Measurements from ENCODE around the gene STOML3. TPM values are rescaled to one million over a fixed set of nuclear protein-coding genes. Genes with fewer than 3 reads are reported as not detected.

The STOML3 gene
- total RNA-seq, 4 donors from 2014 or later = not detected

DNA sequence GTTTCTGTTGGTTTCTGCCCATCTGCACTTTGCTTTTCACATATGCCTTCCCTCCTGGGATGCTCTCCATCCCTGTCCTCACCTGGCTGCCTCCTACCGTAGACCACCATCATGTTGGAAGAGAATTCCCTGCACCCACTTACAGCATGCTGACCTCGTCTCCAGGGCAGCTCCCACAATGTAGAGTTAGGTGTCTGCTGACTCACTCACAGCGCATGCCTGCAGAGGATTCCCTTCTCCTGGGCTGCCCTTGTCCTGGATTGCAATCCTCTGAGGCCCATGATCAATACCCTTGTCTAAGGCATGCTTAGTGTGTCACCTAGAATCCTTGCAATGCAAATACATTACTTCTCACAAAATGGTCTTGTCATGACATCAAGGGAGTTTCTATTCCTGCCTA lies 43.6 kb downstream of the STOML3 start:
- TF ChIP-seq, protein P1, sequence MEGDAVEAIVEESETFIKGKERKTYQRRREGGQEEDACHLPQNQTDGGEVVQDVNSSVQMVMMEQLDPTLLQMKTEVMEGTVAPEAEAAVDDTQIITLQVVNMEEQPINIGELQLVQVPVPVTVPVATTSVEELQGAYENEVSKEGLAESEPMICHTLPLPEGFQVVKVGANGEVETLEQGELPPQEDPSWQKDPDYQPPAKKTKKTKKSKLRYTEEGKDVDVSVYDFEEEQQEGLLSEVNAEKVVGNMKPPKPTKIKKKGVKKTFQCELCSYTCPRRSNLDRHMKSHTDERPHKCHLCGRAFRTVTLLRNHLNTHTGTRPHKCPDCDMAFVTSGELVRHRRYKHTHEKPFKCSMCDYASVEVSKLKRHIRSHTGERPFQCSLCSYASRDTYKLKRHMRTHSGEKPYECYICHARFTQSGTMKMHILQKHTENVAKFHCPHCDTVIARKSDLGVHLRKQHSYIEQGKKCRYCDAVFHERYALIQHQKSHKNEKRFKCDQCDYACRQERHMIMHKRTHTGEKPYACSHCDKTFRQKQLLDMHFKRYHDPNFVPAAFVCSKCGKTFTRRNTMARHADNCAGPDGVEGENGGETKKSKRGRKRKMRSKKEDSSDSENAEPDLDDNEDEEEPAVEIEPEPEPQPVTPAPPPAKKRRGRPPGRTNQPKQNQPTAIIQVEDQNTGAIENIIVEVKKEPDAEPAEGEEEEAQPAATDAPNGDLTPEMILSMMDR (IDR thresholded peaks at IDR 0.05; ENCODE audit: low read depth) = no peak

DNA sequence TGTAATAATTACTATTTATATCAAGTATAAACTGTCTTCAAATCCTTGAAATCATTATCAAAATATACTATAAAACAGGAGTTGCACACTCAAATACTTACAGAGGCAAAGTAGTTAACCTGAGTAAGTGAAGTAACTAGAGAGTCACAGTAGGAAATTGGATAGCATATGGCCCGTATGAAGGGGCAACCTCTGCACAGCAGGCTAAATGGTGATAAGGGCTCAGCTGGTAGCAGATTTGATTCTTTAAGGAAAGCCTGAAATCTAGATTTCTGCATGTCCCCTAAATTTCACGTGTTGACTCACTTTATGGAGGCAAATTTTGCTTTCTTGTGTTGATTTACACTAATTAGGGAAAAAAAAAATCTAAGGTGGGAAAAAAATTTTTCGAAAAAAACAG lies 46.4 kb downstream of the STOML3 start:
- TF ChIP-seq, protein P1 (IDR thresholded peaks at IDR 0.05; ENCODE audit: low read depth) = no peak

DNA sequence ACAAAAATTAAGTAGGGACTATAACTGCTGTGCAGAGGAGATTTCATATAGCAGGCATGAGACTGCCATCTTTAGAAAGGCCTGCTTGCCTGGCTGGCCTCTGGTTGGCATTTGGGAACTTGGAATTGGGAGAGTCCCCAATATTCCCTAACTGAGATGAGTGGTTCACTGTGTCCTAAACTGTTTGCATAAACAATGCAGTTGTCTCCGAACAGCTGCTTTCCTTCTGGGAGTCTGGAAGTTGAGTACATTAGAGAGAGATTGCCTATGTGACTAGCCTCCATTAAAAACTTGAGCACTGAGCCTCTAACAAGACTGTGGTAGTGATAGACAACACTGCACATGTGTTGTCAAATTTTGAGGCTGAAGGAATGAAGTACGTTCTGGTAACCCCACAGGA lies 47.4 kb downstream of the STOML3 start:
- TF ChIP-seq, protein P1 (IDR thresholded peaks at IDR 0.05; ENCODE audit: low read depth) = no peak

DNA sequence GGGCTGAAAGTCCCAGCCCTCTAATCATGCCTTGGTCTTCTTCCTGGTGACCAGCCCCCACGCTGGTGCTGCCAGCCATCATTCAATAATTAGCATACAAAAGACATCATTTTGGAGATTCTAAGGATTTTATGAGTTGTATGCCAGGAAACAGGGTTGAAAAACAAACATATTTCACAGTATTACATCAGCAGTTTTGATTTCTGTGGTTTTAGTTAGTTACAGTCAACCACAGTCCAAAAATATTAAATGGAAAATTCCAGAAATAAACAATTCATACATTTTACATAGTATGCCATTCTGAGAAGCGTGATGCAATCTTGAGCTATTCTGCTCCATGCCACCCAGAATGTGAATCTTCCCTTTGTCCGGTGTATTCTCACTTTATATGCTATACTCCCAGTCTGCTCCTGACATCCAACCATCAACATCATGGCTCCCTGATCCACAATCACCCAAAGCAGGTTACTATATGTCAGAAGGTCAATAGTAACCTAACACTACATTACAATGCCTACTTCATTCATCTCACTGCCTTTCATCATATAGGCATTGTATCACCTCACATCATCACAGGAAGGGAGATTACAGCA lies 49.2 kb downstream of the STOML3 start:
- TF ChIP-seq, protein P1 (IDR thresholded peaks at IDR 0.05; ENCODE audit: low read depth) = no peak

DNA sequence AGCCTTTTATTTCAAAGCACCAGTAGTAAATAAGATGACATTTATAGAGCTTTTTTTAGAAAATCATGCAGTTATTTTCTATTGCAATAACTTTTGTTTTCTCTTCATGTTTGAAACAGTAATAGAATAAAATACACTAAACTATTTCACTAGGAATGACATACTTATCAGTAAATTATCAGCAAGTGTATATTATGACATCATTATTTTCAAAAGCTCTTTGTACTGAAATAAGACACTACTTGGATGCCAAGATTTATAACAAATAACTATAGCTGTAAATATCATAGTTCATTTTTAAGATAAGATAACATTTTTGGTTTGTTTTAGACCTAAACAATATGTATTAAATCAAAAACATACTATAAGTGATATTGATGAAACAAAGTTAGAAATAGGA lies 56.8 kb downstream of the STOML3 start:
- TF ChIP-seq, protein P1 (IDR thresholded peaks at IDR 0.05; ENCODE audit: low read depth) = no peak

DNA sequence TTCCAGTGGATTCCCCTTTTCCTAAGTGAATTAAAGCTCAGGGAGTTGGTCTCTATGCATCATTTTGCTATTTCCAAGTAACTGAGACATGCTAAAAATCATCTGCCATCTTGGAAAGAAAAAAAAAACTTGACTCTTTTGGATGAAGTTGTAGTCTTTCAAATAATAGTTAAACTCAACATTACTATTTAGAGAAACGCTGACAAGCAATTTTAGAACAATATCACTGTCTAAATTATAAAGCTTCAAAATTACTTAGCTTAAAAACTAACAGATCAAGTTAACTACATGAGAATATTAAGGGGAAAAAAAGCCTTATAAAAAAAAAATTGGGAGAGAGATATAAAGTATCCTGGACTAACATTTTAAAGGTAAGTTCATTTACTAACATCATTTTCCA lies 68.5 kb downstream of the STOML3 start:
- TF ChIP-seq, protein P1 (IDR thresholded peaks at IDR 0.05; ENCODE audit: low read depth) = no peak

DNA sequence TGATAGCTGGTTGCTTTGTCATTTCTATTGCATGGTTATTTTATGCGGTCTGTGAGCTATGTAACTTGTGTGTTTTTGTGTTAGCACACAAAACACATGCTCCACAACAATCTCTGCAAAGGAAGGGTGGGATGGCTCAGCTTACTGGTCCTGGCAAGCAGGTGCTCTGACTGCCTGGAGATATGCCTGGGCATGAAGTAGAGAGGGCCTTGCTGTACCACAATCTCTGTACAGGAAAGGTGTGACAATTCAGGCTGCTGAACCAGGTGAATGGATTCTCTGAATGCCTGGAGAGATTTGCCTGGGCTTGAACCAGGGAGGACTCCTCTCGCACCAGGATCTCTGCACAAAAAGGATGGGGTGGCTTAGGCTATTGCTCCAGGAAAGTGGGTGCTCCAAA lies 69.5 kb downstream of the STOML3 start:
- TF ChIP-seq, protein P1 (IDR thresholded peaks at IDR 0.05; ENCODE audit: low read depth) = no peak

Other genes starting within 250 kb of the STOML3 start
- gene PROSER1, start 47.3 kb upstream of the STOML3 start, total RNA-seq = 10 to 100 TPM; 20.4 to 27.2 (median 23.6) TPM
- gene NHLRC3, start 47.6 kb upstream of the STOML3 start, total RNA-seq = 10 to 100 TPM; 32.1 to 62.6 (median 43.6) TPM